G401 (cell line): Measurements from ENCODE around the gene GRIK4. TPM values are rescaled to one million over a fixed set of nuclear protein-coding genes. Genes with fewer than 3 reads are reported as not detected.
"Not testable (repeated sequence)": the region's sequence is repeated elsewhere in the genome, so short reads cannot be mapped to it uniquely, and the experiment has no call there.

Experiments
- DNase-seq: peaks from one replicate; pipeline ENCODE4 v3.0.0-alpha.2; 2015; ENCODE audit warnings: low spot score
- in situ Hi-C: cut with HindIII; loops from 2 replicates; pipeline ENCODE4 v1.10.0; 2016; ENCODE audit warnings: low sequenced_read_pairs, mixed read lengths
- total RNA-seq: library from RNA; depleted of rRNA; stranded (reverse); fragments of >200 nt; shearing (Covaris generic); gene quantifications from 2 replicates; pipeline ENCODE4 v1.2.3, GENCODE V29; 2014; rRNA removed

The GRIK4 gene
- total RNA-seq = 0.37 and 0.51 TPM in 2 replicates

GRCh38 chr11:120511116-120511819 lies at the start of gene GRIK4:
Gene GRIK4 (plus strand): TSS chr11:120511748. CDS start chr11:120660319, 148,571 bp downstream.
- in situ Hi-C loops = no loop called here
- peak; percentile 64 for DNase-seq

GRCh38 chr11:120462825-120463224 lies 48.7 kb upstream of the GRIK4 start:
- in situ Hi-C loops = no loop called here
- DNase-seq = no peak

DNA sequence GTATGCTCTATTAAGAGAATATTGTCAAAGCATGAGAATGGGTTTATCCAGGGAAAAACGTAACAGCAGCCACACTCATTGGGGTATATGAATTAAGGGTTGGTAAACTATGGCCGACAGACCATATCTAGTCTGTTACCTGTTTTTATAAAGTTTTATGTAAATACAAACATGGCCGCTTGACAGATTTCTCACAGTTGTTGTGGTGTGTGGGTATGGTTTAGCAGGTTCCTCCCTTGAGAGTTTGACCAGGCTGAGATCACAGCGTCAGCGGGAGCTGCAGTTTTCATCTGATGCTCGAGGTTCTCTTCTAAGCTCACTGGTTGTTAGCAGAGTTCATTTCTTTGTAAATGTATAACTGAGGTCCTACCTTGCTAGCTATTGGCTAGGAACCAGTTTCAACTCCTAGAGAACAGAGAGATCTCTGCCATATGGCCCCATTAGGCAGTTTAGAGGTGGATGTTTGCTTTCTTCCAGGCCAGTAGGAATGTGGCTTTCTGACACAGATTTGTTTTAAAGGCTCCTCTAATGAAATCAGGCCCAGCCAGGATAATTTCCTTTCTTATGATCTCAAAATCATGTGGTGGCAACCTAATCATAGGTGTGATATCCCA lies 45.5 kb upstream of the GRIK4 start:
- in situ Hi-C loops = no loop called here
- peak; percentile 22 for DNase-seq

GRCh38 chr11:120467627-120468026 lies 43.9 kb upstream of the GRIK4 start:
- DNase-seq = no peak
- in situ Hi-C loops = no loop called here

DNA sequence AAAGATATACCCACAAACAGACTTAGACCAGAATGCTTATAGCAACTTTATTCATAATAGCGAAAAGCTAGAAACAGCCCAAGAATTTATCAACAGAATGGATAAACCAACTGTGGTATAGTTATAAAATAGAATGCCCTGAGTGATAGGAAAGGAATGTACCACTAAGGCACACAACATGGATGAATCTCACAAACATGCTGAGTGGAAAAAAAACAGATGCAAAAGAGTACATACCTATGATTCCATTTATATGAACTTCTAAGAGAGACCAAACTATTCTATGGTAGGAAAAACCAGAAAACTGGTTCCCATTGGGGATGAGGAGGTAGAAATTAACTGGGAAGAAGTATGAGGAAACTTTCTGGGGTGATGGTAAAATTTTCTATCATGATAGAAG lies 40.4 kb upstream of the GRIK4 start:
- in situ Hi-C loops = no loop called here
- no peak for DNase-seq

DNA sequence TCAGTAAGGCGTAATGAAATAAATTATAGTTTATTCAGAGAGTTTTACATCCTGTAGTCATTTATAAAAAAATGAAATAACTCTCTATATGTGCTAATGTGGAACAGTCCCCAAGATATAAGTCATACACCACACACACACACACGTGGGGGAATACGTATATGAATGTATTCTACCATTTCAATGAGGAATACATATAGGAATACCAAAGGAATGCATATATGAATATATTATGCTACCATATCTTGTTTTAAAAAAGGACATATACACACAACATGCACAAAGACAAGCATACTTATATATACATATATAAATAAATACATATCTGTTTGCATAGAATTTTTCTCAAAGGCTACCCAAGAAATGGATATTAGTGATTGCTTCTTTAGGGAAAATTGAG lies 39.6 kb upstream of the GRIK4 start:
- DNase-seq = no peak
- in situ Hi-C loops = no loop called here

DNA sequence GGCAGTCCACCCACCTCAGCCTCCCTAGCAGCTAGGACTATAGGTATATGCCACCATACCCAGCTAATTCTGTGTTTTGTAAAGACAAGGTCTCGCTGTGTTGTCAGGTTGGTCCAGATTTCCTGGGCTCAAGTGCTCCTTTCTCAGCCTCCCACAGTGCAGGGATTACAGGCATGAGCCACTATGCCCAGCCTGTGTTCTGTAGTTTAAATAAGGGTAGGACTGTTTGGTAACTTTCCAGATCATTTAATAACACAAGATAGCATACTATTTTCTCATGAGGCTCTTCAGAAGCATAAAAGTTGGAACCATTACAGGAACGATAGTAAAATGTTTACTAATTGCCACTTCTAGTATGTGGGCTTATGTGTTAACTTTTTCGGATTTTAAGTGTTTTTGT lies 38.0 kb upstream of the GRIK4 start:
- in situ Hi-C loops = no loop called here
- DNase-seq = no peak

- in situ Hi-C loops = no loop called here
- DNase-seq = no peak
Measured at GRCh38 chr11:120482149-120482548, 29.4 kb upstream of the GRIK4 start.

- in situ Hi-C loops = no loop called here
- no peak for DNase-seq
Measured at GRCh38 chr11:120484722-120485121, 26.8 kb upstream of the GRIK4 start.

- in situ Hi-C loops = no loop called here
- no peak for DNase-seq
Measured at GRCh38 chr11:120486138-120486537, 25.4 kb upstream of the GRIK4 start.

DNA sequence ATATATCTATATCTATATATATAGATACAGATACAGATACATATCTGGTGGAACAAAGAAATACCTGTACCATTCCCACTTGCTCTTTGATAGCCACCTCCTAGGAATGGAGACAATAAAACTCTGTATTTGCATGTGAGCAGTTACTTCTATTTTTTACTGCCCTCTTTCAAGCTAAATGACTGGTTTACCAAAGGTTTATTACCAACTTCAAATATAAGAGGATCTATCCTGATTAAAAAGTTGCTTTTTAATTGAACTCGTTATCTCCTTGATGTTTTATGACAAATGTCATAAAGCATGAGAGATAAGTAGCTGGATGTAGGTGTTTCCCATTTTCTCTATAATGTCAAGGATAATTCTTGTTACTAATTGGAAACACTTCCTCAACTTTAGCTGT lies 21.7 kb upstream of the GRIK4 start:
- in situ Hi-C loops = no loop called here
- no peak for DNase-seq

DNA sequence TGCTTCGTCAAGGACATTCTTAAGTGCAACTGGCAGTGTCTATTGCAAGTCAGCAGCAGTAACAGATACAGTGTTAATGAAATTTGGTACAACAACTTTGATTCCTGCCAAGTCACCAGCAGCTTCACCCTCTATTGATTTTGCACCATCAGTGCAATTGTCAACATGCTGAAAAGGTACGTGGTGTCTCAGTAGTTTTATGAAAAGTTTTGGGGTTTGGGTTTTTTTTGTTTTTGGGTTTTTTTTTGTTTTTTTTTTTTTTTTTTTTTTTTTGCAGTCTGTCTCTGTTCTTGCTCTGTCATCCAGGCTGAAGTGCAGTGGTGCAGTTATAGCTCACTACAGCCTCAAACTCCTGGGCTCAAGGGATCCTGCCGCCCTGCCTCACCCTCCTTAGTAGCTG lies 19.1 kb upstream of the GRIK4 start:
- DNase-seq = no peak
- in situ Hi-C loops = no loop called here

DNA sequence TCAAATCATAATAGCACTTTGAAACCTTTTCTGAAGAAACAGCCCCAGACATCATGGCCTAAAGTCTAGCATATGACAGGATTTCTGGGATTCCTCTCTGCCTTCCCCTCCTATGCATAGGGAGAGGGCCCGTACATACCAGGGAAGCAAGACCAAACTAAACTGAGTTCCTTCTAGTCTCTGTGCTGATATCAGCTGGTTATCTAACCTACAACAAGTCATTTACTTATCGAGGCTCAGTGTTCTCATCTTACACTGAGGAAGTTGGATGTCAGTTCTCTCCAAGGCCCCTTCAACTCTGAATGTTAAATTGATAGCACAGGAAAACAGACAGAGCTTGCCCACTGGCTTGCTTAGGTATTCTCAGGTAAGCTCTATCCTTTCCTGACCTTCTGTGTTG lies 17.0 kb upstream of the GRIK4 start:
- in situ Hi-C loops = no loop called here
- no peak for DNase-seq

DNA sequence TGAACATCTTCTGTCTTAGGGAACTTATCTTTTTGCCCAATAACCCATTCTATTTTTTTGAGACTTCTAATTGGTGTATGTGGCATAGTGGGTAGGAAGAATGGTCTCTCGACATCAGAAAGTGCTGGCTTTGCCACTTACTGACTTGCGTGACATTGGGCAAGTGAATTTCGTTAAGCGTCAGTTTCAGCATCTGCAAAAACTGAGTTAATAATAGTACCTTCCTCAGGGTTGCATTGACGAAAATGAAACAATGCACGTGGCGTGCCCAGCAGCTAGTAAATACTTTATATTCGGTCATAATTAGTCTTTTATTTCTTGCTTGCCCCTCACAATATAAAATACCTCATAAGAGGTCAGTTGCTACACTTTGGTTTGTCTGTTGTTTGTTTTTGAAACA lies 12.5 kb upstream of the GRIK4 start:
- no peak for DNase-seq
- in situ Hi-C loops = no loop called here

DNA sequence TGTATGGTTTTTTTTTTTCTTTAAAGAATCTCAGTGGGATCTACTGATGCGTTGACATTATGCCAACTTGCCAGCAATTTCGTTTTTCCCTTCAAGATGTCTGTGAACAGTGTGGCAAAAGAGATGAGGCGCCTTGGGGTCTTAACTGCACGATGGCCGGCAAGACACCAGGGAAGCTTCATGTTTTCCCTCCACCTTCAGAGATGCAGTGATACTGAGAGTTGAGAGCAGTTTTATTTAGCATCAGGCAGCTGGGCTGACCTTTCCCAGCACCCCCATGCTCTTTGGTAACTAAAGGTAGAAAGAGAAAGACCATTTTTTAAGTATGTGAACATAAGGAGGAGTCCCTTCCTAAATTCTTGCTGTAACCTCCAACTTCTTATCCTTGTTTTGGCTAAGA lies 11.7 kb upstream of the GRIK4 start:
- DNase-seq = no peak
- in situ Hi-C loops = no loop called here

- in situ Hi-C loops = no loop called here
- no peak for DNase-seq
Measured at GRCh38 chr11:120500414-120501071, 11.0 kb upstream of the GRIK4 start.

- in situ Hi-C loops = no loop called here
- no peak for DNase-seq
Measured at GRCh38 chr11:120501440-120501839, 10.1 kb upstream of the GRIK4 start.

DNA sequence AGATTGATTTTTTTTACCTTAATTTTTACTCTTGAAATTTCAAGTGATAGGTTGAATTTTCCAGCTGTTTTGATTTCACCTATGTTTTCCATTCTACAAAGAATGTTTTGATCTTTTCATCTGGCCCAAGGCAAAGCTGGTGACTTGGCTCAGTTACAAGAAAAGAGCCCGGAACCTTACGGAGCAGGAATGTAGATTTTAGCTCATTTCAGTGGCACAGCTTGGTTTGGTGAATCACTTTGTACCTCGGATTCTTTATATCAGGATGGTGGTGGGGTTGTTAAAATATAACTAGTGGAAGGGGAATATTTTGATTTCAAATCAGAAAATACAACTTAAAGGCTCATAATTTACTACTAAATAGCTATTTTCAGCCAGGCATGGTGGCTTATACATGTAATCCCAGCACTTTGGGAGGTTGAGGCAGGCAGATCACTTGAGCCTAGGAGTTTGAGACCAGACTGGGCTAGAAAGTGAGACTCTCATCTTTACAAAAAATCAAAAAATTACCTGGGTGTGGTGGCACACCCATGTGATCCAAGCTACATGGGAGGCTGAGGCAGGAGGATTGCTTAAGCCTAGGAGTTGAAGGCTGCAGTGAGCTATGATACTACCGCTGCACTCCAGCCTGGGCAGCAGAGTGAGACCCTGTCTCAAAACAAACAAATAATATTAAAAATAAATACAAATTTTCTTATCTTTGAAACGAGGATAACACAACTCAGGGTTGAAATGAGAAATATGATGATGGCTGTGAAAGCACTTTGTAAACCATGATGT lies 9.4 kb upstream of the GRIK4 start:
- in situ Hi-C loops = no loop called here
- no peak for DNase-seq

DNA sequence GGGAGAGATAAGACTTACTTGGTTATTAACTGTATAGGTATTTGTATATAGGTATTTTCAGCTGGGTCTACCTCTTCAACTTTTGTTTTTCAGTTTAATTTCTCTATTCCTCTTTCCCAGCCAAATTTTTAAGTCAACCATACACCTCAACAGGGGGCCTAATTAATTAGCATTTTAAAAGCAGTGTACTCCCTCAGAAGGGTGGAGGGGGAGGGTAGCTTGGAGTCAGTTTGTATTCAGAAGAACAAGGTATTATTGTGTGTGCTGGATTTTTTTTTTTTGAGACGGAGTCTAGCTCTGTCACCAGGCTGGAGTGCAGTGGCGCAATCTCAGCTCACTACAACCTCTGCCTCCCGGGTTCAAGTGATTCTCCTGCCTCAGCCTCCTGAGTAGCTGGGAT lies 8.0 kb upstream of the GRIK4 start:
- in situ Hi-C loops, DNase-seq: not testable (repeated sequence)
